SK-N-DZ (cell line): ENCODE measurements around the gene PAF1.
"Not testable (repeated sequence)": the region's sequence is repeated elsewhere in the genome, so short reads cannot be mapped to it uniquely, and the experiment has no call there.

ENCODE experiments used
- DNase-seq: peaks from one replicate; pipeline ENCODE4 v3.0.0-alpha.2; 2015; ENCODE audit warnings: low spot score
- small RNA-seq, 2 experiments: library from RNA; depleted of rRNA; stranded (forward); fragments of <200 nt; gene quantifications; one replicate each; pipeline ENCODE3, GENCODE V24; 2014

Gene PAF1

GRCh38 chr19:39355253-39355652, 35.7 kb downstream of the PAF1 start:
- DNase-seq = no peak

GRCh38 chr19:39352381-39353255, 38.3 kb downstream of the PAF1 start:
- no peak for DNase-seq

GRCh38 chr19:39351537-39352064, 39.3 kb downstream of the PAF1 start:
- no peak for DNase-seq

- DNase-seq = no peak
Observed at GRCh38 chr19:39350156-39350555, 40.8 kb downstream of the PAF1 start.

GRCh38 chr19:39349326-39349725, 41.6 kb downstream of the PAF1 start:
- DNase-seq = no peak

GRCh38 chr19:39347332-39348164, 43.4 kb downstream of the PAF1 start:
- no peak for DNase-seq

DNA sequence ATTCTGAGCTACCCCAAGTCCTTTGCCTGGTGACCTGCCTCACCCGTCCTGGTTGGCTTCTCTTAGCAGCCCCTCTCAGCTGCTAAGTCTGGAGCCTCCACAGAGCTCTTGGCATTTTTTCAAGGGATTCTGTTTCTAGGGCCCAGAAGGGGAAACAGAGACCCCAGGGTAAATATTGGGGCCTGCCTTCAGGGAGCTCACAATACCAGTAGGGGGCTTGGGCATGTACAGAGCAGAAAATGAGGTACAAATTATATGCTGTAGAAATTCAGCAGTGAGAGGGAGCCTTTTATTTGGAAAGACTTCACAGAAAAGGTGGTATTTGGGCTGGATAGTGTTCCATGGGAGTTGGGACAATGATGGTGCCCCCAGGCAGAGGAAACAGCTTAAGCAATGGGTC, 45.0 kb downstream of the PAF1 start:
- DNase-seq = no peak

DNA sequence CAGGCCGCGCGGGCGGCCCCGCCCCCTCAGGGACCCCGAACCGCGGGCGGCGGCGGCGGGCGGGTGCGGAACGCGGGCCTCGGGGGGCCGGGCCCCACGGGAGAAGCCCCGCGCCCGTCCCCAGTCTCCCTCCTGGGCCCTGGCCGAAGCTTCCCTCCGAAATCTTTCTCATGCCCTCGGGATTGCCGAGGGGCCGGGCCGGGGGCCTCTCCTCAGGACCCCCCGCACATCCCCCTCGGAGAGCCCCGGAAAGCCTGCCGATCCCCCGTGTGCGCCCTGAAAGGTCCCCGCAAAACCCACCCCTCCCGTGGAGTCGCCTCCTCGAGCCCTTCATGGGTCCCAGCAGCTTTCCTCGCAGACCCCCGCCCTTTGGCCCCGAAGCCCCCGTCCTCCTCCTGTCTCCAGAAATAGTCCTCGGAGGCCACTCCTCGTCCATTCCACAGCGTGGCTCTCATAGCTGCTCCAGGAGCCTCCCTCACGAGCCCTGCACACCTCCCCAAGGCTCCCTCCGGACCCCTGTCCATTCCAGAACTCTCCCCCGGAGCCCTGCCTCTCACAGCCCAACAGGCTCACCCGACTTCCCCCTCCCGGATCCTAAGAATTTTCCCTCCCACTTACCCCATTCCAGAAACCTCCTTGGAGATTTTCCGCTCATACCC, 48.1 kb downstream of the PAF1 start:
- no peak for DNase-seq

- DNase-seq = peak; percentile 96
Observed at GRCh38 chr19:39341719-39342604, 48.9 kb downstream of the PAF1 start, which contains the start of gene SAMD4B. Gene SAMD4B, plus strand, starts transcription at chr19:39342421. Its CDS starts 14,473 bp downstream, at chr19:39356894.

DNA sequence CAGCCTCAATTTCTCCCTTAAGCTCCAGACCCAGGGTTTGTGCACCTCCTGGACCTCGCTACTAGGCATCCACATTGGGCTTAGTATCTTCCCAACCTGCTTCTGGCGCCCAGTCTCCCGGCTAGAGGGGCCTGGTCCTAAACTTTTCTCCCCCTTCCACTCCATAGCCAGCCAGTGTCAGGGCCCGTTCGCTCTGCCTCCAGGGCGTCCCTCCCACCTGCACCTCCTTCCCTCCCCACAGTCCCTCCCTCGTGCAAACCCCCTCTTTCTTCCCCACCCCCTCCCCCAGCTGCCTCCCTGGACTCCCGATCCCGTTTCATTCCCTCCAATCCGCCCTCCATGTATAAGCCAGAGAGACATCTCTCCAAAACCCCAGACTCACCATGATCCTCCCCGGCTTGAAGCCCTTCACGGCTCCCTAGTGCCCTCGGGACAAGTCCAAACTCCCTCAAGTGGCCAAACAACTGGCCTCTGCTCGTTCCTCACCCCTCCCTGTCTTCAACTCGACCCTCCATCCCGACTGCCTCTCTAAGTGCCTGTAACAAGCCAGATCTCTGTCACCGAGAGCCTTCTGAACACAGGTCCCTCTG, 49.7 kb downstream of the PAF1 start:
- no peak for DNase-seq

GRCh38 chr19:39340156-39340555, 50.8 kb downstream of the PAF1 start:
- not testable (repeated sequence) for DNase-seq

- DNase-seq = no peak
Observed at GRCh38 chr19:39339674-39340073, 51.2 kb downstream of the PAF1 start.

GRCh38 chr19:39336483-39336882, 54.4 kb downstream of the PAF1 start:
- no peak for DNase-seq

Small RNAs within 50 kb of the gene (small RNA-seq; reads per million reads assigned to genes)
- gene AC011445.2 (0 to 0.24 reads per million in 2 experiments), gene MIR4530 (0 reads per million in 2 experiments), gene RN7SL566P (0 to 0.35 reads per million in 2 experiments)
